GM18858 (cell line): ENCODE measurements around the gene OLIG3.

ENCODE experiments used
- ATAC-seq: cut with Tn5 transposase; IDR thresholded peaks from one replicate; pipeline ENCODE4 v1.9.1; 2021; ENCODE audit not compliant: unreplicated experiment

The OLIG3 gene

DNA sequence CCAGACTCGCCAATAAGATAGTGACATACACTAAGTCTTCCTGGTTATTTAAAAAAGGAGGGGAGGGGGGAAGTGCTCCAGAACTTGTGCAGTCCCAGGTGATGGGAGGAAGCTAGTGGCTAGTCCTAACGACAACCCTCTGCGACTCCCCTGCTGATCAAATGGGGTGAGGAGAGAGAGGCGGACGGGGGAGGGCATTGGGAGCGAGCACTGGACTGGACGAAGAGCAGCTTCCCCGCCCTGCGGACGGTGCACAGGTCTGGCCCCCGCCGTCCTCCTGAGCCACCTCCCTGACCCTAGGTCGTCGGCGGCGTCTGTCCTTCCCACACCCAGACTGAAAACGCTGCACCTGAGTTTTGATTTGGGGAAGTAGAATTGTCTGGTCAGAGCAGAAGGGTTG is 2.2 kb upstream of the OLIG3 start:
- no peak for ATAC-seq

DNA sequence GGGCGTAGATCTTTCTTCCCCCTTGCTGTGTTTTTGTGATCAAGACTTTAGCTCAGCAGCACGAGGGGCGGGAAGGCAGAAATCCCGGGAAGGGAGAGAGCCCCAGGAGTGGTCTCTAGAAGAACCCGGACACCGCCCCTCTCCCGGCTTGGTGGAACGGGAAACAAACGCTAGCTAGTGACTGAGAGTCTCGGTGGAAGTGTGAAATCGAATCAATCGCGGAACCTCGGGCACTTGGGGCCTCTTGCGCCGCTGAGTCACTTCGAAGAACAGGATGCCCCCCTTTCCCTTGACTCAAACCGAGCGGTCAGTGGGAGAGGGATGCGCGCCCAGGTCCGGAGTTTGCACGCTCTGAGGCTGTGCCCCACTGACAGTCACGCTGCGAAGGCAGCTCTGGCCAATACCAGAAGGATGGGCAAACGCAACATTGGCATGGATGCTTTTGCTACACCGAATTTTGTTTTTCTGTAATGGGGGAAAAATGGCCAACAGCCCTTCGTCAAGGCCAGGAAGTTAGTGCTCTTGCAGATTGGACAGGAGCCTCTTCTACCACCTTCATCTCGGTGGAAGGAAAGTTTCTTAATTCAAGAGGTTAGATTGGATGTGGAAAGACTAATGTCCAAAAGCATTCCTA is 1.6 kb upstream of the OLIG3 start:
- no peak for ATAC-seq

DNA sequence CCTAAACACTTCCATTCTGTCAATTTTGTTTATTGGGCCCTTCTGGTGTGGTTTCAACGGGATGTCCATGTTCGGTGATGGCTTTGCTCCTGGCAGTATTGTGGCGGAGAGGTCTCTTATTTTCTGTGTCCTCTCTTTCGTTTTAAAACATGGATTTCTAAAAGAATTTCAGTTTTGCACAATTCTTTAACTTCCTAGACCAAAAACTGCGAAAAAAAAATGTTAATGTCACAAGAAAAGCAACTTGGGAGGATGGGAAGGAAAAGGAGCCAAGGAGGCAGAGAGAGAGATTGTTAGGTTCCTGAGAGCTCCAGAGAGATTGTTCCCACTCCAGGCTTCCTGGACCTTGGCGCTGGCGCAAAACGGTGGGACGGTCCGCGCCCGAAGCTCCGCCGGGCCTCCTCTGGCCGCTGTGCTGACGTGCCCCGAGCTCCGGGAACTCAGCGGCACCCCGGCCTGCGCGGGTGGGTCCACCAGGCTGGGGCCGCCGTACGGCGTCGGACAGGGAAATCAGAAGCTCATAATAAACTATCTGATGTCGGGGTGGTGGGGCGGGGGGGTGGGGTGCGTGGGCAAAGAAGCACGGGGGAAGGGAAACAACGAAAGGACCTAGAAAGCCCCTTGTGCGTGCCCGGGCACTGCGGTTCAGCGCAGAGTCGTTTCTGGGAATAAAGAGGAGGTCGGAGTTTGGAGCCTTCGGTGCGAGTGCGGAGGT is 951 bp upstream of the OLIG3 start:
- ATAC-seq = no peak

DNA sequence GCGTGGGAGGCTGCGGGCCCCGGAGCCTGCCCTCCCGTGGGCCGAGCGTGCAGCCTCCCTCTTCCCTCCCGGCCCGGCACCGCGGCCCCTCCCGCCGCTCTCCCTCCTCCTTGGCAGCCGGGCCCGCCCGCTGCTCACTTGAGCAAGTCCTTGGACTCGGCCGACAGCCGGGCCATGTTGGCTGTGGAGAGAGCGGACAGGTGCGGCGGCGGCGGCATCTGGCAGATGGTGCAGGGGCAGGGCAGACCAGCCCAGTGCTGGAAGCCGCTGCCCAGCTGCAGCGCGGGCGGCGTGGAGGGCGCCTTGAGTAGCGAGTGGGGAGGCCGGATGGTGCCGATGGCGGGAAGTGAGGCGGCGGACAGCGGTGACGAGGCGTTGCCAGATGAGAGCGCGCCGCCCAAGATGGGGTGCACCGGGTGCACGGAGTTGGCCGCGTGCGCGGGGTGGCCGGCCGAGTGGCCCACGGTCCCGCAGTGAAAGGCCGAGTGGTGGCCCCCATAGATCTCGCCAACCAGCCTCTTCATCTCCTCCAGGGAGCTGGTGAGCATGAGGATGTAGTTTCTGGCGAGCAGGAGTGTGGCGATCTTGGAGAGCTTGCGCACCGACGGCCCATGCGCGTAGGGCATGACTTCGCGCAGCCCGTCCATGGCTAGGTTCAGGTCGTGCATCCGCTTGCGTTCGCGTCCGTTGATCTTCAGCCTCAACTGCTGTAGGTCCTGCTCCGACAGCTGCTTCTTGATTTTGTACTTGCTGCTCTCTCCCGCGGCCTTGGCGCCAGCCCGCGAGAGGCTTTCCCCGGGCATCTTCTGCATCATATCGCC is 766 bp downstream of the OLIG3 start:
- no peak for ATAC-seq

DNA sequence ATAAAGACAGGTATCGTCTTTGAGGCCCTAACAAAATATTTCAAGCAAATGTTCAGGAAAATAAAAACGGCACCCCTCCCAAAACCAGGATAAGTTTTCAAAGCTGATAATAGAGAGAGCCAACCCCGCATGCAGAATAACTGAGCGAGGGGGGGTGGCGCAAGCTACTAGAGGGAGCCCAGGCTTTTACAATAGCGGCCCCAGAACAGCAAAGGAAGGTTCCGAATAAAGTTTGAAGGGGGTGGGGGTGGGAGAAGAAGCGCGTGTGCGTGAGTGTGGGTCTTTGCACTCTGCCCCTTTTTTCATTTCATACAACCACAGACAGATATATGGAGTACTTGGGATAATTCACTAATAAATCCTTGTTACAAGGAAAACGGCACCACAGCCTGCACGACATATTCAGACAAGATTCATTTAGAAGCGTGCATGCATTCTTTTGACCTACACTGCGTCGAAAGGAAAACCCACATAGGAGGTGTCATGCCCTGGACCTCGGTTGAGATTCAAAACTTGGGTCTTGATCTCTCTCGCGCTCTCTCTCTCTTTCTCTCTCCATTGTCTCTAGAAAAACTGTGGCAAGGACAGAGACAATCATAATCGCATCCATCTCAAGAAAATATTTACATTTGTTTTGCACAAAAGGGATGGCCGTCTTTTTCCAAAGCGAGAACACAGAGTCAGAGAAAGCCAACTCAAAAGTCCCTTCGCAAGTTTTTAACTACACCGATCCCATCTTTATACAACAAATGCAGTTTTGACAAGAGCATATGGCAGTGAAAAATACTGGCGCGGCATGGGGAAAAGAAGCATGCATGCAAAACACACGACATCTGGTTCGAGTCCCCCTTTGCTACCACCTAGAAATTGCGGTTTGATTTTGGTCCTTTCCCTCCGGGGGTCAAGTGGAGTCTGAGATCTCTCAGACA is 1.6 kb downstream of the OLIG3 start:
- ATAC-seq = no peak

DNA sequence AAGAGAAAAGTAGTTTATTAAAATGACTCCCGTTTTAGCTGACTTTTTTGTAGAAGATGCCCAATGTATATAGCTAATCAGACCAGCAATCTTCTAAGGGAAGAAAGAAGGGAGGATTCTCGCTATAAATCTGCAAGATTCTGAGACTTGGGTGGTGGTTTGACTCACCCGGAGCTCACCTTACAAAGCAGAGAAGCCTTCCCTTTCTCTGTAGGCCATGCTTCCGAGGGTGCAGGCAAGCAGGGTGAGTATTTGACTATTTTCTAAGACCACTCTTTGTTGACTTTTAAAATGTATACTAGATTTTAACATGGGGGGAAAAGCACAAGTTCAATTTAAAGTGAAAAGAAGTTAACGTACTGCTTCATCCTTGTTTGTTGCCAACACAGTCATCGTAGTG is 2.7 kb downstream of the OLIG3 start:
- ATAC-seq = no peak

DNA sequence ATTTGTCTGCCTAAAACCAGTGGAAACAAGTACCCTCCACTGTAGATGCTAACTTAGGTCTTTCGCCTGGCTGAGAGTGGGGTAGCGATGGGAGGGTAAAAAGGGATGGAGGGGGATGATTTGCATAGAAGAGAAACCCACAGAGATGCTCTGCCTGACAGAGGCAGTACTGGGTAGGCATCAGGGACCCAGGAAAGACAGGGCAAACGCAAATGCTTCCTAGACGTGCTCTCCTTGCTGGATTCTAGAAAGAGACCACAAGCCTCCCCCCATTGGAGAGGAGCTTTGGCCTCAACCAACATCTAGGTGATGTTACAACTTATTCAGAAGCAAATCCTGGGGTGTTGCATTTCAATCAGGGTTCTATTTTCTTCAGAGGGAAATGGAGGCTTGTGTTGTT is 3.2 kb downstream of the OLIG3 start:
- no peak for ATAC-seq

DNA sequence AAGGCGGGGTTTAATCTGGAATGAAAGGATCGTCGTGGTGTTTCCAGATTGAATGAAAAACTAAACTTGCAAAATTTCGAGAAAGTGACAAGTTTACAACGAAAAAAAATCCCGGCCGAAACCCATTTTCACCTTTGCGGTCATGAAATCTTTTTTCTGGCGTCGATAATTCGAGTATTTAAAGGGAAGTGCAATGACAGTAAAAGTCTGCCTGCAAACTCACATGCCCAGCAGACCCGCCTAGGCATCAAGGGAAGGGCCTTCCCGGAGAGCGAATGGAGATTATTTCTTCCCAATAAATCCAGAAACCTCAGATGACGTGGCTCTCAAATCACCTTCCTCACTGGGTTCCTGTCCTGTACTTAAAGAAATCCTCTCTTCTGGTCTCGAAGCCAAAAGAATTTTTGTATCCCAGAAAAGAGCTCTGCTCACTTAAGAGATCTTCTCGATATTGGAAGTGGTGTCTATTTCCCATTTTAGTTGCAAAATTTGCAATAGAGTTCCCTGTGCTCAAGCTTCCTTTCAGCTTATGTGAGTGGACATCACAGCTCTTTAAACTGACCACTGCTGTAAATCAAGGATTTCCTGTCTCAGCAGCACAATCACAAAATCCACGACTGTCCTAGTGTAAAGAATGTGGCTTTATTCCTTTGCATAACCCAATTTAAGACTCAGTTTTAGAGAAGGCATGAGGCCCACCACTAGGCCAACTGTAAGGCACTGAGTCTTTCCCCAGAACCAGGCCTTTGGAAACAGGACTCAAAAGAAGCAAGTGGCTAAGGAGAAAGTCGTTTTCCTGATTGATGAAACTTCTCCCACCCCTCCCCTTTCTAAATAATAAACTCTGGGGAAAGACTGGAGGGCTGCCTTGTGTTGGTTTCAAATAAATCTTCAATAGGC is 3.9 kb downstream of the OLIG3 start:
- ATAC-seq = no peak

DNA sequence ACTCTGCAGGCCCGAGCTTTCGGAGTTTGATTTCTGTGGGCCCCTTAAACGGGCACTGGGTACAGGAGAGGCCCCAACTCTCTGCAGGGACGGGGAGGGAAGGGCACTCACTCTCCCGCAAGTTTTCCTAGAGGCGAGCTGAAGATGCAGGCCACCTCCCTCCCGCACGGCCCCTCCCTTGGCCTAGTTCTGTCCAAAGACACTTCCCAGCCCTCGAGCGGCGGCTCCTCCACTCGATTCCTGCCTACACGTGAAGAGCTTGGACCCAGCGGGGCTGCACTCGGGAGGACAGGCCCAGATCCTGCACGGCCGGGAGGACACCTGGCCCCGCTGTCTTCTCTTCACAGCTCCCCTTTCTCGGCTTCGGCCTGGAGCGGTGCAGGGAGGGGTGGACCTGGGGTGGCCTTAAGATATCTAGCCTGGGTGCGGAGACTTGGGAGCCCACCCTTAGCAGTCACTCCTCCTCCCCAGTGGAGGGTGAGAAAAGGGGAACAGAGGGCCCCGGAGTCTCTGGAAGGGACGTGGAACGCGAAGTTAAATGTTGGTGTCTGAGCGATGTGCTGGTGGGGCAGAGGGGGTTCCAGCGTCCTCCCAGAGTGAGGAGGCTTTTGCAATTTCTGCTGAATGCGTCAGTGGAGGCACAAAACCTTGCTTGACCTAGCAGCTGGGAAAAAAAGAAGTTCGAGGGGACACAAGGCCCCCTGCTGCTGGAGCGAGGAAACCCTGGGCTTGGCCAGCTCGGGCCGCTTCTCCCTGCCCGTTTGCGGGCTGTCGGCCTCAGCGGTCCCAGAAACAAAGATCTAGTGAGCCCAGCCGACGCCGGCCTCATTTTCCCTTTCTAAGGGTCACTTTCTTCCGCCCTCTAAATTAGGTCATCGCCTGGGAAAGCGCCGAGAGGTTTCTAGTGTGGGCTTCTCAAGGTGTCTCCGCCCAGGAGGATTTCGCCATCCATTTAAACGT is 4.9 kb downstream of the OLIG3 start:
- no peak for ATAC-seq

DNA sequence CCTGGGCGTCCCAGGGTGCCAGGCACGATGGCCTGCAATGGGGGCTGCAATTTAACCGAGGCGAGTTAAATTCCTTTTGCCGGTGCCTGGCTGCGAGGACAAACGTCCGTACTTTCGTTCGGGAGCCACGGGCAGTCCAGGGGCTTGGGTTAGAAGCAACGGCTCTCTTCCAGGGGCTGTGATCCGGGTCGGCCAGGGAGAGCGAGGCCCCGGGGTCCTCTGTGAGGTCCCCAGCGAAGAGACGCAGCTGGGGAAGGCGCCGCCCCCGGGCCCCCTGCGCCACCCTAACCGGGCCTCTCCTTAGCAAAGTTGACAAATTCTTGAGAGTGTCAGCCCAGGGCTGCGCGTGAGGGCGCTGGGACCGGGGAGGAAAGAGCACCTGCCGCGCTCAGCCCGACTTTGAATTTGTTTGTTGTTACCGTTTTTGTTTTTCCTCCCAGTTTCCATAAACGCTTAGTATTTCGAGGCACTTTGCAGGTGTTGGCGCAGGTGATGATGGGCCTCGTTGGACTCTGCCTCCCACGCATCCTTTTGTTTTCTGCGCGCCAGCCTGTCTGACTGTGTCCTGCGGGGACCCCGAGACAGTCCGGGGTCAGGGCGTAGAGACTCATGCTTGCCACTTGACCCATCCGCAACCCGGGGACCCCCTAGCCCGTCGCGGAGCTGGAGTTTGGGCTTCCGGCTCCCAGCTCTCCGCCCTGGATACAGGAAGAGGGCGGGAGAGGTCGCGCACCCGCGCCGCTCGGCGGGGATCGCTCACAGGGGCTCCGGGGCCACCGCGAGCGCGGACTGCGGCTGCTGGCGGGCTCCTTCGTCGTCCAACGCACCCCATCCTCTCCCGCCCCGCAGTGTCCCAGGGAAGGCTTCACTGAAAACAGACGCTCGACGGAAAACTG is 5.8 kb downstream of the OLIG3 start:
- no peak for ATAC-seq

DNA sequence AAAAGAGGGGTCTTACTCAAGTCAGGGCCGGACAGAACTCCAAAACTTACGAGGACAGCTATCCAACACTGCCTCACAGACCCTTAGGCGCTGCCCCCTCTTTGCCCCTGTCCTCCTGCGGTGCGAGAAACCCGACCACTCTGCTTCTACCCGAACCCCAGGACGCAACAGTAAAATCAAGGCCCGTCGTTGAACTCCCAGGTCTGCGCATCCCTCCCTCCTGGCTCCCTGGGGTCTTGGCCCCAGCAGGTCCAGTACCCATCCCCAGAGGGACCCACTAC is 6.4 kb downstream of the OLIG3 start:
- ATAC-seq = no peak

DNA sequence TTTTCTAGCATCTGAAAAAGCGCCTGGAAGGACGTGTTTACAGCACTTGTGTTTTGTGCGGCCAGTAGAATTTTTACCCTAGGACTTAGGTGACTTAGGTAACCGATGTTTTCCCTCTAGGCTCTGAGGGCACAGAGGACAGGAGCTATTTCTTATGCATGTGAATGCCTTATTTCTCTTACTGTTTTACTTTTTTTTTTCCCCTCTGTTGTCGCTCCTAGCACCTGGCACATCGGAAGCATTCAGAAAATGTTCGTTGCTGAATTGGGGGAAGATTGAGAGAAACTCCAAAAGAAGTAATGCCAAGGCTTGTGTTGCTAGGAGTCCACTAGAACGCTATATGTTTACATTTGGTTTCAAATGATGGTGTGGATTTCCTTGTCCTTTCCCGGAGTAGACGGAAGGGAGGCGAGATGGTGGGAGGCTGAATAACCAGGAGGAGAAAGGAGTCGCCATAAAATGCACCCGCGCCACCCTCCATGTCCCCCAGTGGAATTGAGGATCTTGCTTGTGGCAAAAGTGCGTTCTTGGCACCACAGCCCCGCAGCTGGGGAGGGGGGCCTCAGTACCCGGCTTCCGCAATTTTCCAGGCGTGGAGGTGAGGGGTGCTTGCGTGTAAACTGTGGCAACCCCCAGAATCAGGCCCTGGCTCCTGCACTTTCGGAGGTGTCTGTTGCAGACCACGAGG is 6.9 kb downstream of the OLIG3 start:
- no peak for ATAC-seq

DNA sequence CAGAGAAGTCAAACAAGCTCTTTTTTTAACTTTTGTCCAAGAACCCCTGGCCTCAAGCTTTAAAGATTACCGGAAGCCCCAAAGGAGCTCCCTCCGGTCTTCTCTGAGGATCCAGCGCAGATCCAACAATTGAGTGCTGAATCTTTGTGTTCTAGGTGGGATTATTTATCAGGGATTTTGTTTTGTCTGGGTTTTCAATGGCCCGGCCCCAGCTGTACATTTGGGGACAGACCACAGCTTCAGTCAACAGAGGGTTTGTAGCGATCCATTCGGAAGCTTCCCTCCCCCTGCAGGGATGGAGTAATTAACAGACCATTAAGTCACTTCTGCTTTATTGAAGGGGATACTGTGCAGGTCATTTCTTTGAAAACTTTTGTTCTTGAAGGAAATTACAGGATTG is 7.8 kb downstream of the OLIG3 start:
- no peak for ATAC-seq

DNA sequence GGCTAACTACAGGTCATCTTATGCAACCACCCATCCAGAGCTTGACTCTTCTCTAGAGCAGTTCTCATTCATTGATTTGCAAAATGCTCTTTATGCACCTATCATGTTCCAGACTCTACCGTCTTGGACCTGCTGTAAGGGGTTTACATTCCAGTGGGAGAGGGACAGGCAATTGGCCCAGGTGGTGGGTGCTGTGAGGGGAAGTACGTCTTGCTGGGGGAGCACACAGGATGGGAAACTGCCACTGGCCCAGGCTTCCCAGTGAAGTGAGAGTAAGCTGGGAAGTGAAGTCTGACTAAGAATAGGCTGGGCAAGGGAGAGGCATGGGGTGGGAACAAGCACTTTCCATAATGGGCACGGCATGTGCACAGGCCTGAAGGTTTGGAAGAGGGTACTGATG is 13.8 kb downstream of the OLIG3 start:
- ATAC-seq = no peak

DNA sequence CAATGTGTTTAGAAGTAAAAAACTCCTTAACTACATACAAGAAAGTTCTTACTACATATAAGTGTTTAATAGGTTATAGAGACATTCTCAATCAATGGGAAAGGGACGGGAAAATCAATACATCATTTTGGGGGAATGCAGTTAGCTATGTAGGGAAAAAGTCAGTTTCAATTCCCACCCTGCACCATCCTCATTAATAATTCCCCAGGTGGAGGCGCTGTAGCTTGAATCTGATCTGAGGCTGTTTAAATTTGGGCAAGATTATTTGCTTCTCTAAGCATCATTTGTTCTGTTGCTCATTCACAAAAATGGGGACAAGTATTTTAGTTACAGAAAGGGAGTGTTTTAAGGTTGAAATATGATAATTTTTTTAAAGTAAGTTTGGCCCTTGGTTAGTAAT is 19.1 kb downstream of the OLIG3 start:
- ATAC-seq = no peak

DNA sequence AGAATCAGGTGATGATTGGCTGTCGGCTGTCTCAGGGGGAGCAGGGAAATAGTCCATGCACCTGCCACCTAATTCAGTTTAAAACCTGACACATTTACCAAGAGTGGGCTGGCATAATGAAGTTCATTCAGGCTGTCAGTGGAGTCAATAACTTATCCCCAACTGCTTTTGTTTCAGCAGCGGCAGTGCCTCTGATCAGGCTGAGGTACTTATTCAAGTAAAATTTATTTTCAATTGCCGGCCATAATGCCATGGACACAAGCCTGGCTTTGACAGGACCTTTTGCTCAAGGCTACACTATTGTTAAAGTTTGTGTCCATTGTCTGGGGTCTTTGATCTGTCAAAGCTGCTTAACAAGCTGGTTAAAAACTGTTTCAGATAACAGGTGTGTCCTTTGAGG is 20.6 kb downstream of the OLIG3 start:
- ATAC-seq = no peak

DNA sequence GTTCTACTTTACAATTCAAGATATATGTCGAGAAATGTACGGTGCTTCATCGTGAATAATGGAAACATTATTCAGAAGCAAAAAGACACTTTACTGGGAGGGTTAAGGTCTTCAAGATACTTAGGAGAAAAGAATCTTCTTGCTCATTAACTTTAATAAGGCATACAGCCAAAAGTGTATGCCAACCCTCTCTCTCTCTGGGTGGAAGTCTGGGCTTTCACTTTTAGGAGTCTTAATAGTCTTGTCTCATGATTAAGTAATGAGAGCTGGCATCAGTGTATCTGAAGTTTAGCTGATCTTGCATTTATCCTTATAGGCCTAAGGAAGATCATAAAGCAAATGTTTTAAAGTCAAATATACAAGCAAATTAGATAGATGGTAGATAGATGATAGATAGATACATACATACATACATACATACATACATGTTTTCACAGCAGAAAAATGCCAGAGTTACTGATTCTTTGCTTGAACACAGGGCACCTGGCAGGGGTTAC is 21.5 kb downstream of the OLIG3 start:
- ATAC-seq = no peak
